Panc1 (cell line): ENCODE measurements around the gene RHOJ. TPM values are rescaled to one million over a fixed set of nuclear protein-coding genes. Genes with fewer than 3 reads are reported as not detected.

ENCODE experiments used
- ATAC-seq: fragments of 200-7000 bp; cut with Tn5 transposase; 2 replicates; pipeline ENCODE4 v1.9.1; 2020; ENCODE audit warnings: mild to moderate bottlenecking, moderate library complexity
- BruUV-seq: library from RNA; stranded (reverse); fragments of 400-500 nt; replicated peaks from 2 replicates; lab custom pipeline; 2021; lab: Mats Ljungman, UMichigan
- CTCF ChIA-PET: fragments of 300-600 bp; sonication (Branson Sonifier 250); formaldehyde crosslinking; loops from one replicate; lab custom pipeline; 2022; ENCODE audit warnings: antibody characterized with exemption; lab: Charles Lee
- POLR2A ChIA-PET: fragments of 300-600 bp; sonication (Branson Sonifier 250); formaldehyde crosslinking; loops from one replicate; lab custom pipeline; 2022; ENCODE audit warnings: antibody characterized with exemption; lab: Charles Lee
- DNase-seq: peaks from one replicate; pipeline ENCODE4 v3.0.0-alpha.2; 2010; ENCODE audit warnings: low read depth, low spot score
- H3K27ac ChIP-seq: 2 replicates; pipeline ENCODE4 v1.5.1; 2011; ENCODE audit warnings: mild to moderate bottlenecking, low read length, inconsistent platforms
- H3K27me3 ChIP-seq: fragments of 200-500 bp; sonication (Bioruptor generic); 2 replicates; pipeline ENCODE4 v1.6.0; 2014; ENCODE audit warnings: low read length, inconsistent platforms; ENCODE audit not compliant: control insufficient read depth, insufficient read depth
- H3K36me3 ChIP-seq: fragments of 200-500 bp; sonication (Bioruptor generic); 2 replicates; pipeline ENCODE4 v1.5.1; 2014; ENCODE audit warnings: inconsistent platforms, mild to moderate bottlenecking, low read length, moderate library complexity; ENCODE audit not compliant: control insufficient read depth, insufficient read depth
- H3K4me1 ChIP-seq: 2 replicates; pipeline ENCODE4 v1.5.1; 2011; ENCODE audit warnings: inconsistent platforms, mild to moderate bottlenecking, low read length, moderate library complexity; ENCODE audit not compliant: control insufficient read depth, insufficient read depth
- H3K4me3 ChIP-seq, 2 experiments: 2 replicates each; pipeline ENCODE4 v1.5.1; 2011 to 2012; ENCODE audit warnings: low read depth in 2 of 2, low read length in 2 of 2, mild to moderate bottlenecking in 2 of 2, inconsistent platforms in 1 of 2, moderate library complexity in 1 of 2
- H3K9me3 ChIP-seq: fragments of 200-500 bp; sonication (Bioruptor generic); 2 replicates; pipeline ENCODE4 v1.5.1; 2014; ENCODE audit warnings: low read depth, mild to moderate bottlenecking, inconsistent platforms, low read length, moderate library complexity; ENCODE audit not compliant: control insufficient read depth, insufficient read depth
- CTCF ChIP-seq: fragments of 450-650 bp; IDR thresholded peaks from 2 replicates; pipeline ENCODE4 v1.5.1; 2017; ENCODE audit warnings: mild to moderate bottlenecking
- POLR2AphosphoS5 ChIP-seq: IDR thresholded peaks from 2 replicates; pipeline ENCODE4 v1.6.1; 2012; ENCODE audit warnings: mild to moderate bottlenecking, low read depth, low read length, moderate library complexity
- REST ChIP-seq, 2 experiments: IDR thresholded peaks; 2 replicates each; pipeline ENCODE4 v1.6.1; 2011 to 2012; ENCODE audit warnings: low read depth in 2 of 2, control low read depth in 1 of 2, low read length in 1 of 2, mild to moderate bottlenecking in 1 of 2, moderate library complexity in 1 of 2; ENCODE audit not compliant: insufficient read depth in 1 of 2
- SIN3A ChIP-seq: IDR thresholded peaks from 2 replicates; pipeline ENCODE4 v1.6.1; 2012; ENCODE audit warnings: low read depth, mild to moderate bottlenecking, low read length, moderate library complexity, borderline replicate concordance; ENCODE audit not compliant: insufficient read depth
- TCF7L2 ChIP-seq: IDR thresholded peaks from 2 replicates; pipeline ENCODE4 v1.6.1; 2011; ENCODE audit warnings: mild to moderate bottlenecking, low read depth, low read length, inconsistent platforms
- in situ Hi-C: cut with HindIII; loops from 2 replicates; pipeline ENCODE4 v1.10.0; 2016; ENCODE audit warnings: low sequenced_read_pairs, low pct_unique_long_range_greater_than_20kb
- intact Hi-C: fragments of 100-400 bp; cut with micrococcal nuclease; formaldehyde crosslinking; loops from one replicate; pipeline ENCODE4 v1.10.0; 2022; ENCODE audit not compliant: unreplicated experiment
- total RNA-seq: library from RNA; stranded (reverse); gene quantifications from one replicate; pipeline ENCODE4 v1.2.1, GENCODE V29; 2021; ENCODE audit not compliant: unreplicated experiment

The RHOJ gene
- total RNA-seq, 1 experiment from 2014 or later: 0.28 TPM

DNA sequence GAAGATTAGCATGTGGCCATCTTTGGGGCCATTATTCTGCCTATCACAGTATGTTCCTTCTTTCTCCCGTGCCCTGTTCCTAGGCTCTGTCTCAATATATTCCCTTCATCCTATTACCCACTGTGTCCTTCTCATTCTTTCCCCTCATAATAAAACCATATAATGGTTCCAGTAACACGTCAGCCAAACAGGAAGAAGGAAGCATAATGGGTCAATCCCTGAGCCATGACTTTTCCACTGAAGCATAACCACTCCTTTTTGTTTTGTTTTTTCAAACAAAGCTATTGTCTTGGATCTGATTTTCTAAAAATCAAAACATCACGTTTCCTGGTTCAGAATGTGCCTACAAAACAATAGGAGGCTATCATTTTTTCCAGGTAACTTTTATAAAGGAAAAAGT lies 21.3 kb upstream of the RHOJ start:
- H3K4me3 ChIP-seq: no peak overlapping the region
- CTCF ChIA-PET: no interaction called here
- H3K4me1 ChIP-seq: no peaks in the 10 kb centered on the region
- no peak for DNase-seq
- in situ Hi-C loops: no loop called here
- intact Hi-C loops: no loop called here
- ATAC-seq: no peak
- no peak overlapping the region for H3K27ac ChIP-seq
- no peaks in the 10 kb centered on the region; the same call in 1 of the 2 replicates for H3K27me3 ChIP-seq
- TF ChIP-seq SIN3A (no peak), CTCF (no peak), REST (IDR thresholded peaks at IDR 0.05; ENCODE audit: insufficient read depth in 1 of 2, low read depth in 2 of 2, low read length in 1 of 2) (no peak)
- H3K36me3 ChIP-seq: no peaks in the 10 kb centered on the region
- BruUV-seq: no TSS peak
- no peaks in the 10 kb centered on the region for H3K9me3 ChIP-seq
- POLR2A ChIA-PET: no interaction called here

DNA sequence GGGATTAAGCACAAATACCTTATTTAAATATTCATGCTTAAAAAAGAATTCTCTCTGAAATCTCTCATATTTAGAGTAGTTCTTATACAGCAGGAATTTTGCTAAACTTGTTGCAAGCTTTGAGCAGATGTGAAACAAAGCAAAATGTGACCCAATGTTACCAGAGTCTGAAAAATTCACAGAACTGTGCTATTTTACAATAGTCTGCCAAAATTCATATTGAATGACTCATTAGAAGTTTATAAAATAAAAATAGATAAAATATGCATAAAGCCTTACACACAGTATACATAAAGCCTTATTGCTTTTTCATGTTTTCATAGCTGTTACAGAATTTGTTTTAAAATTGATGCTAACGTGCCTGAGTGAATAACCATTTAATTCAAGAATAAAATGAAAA lies 17.8 kb upstream of the RHOJ start:
- Histone ChIP-seq H3K36me3 (no peaks in the 10 kb centered on the region), H3K27me3 (no peaks in the 10 kb centered on the region; the same call in 1 of the 2 replicates), H3K4me3 (no peak overlapping the region), H3K4me1 (no peaks in the 10 kb centered on the region), H3K27ac (no peak overlapping the region), H3K9me3 (no peaks in the 10 kb centered on the region)
- DNase-seq (no peak), ATAC-seq (no peak)
- in situ Hi-C loops (no loop called here), intact Hi-C loops (no loop called here)
- CTCF ChIA-PET: no interaction called here
- POLR2A ChIA-PET: no interaction called here
- TF ChIP-seq SIN3A: no peak
- TF ChIP-seq TCF7L2: no peak
- TF ChIP-seq REST (IDR thresholded peaks at IDR 0.05; ENCODE audit: insufficient read depth in 1 of 2, low read depth in 2 of 2, low read length in 1 of 2): no peak
- no peak for TF ChIP-seq CTCF
- no peak for TF ChIP-seq POLR2AphosphoS5
- BruUV-seq: no TSS peak
